H1 (cell line): ENCODE data around the gene CNOT2. TPM values are rescaled to one million over a fixed set of nuclear protein-coding genes. Genes with fewer than 3 reads are reported as not detected.

ENCODE experiments used
- CTCF ChIA-PET: fragments of 300-600 bp; sonication (Branson Sonifier 250); formaldehyde crosslinking; loops from one replicate; lab custom pipeline; 2021; ENCODE audit not compliant: partially characterized antibody; lab: Charles Lee
- POLR2A ChIA-PET: fragments of 300-600 bp; sonication (Branson Sonifier 250); formaldehyde crosslinking; loops from one replicate; lab custom pipeline; 2021; ENCODE audit warnings: inconsistent platforms; ENCODE audit not compliant: partially characterized antibody; lab: Charles Lee
- DNase-seq, 2 experiments: peaks; one replicate each; pipeline versions ENCODE4 v3.0.0 to v3.0.0-alpha.2; 2010 to 2022; ENCODE audit warnings: low spot score in 2 of 2, low read depth in 1 of 2, mixed read lengths in 1 of 2
- FAIRE-seq: peaks from 2 replicates; lab custom pipeline; 2011; peaks lifted over from hg19 to GRCh38; lab: Jason Lieb, UNC
- H2AFZ ChIP-seq: 2 replicates; pipeline ENCODE4 v1.8.1; 2012; ENCODE audit warnings: low read length, inconsistent platforms
- H2AK5ac ChIP-seq: 2 replicates; pipeline ENCODE4 v1.6.1; 2013; ENCODE audit warnings: low read depth, low read length
- H2BK120ac ChIP-seq: replicated peaks from 2 replicates; pipeline ENCODE3; 2013; ENCODE audit warnings: low read depth, low read length, inconsistent platforms
- H2BK12ac ChIP-seq: 2 replicates; pipeline ENCODE4 v1.6.1; 2013; ENCODE audit warnings: low read depth, low read length
- H2BK15ac ChIP-seq: 2 replicates; pipeline ENCODE4 v1.6.1; 2013; ENCODE audit warnings: low read length
- H2BK20ac ChIP-seq: 2 replicates; pipeline ENCODE4 v1.6.1; 2013; ENCODE audit warnings: low read length
- H2BK5ac ChIP-seq: 2 replicates; pipeline ENCODE4 v1.6.1; 2013; ENCODE audit warnings: low read depth, low read length
- H3K14ac ChIP-seq: 2 replicates; pipeline ENCODE4 v1.6.1; 2013; ENCODE audit warnings: inconsistent platforms; ENCODE audit not compliant: insufficient read length
- H3K18ac ChIP-seq: 2 replicates; pipeline ENCODE4 v1.6.1; 2013; ENCODE audit warnings: low read length; ENCODE audit errors: extremely low read depth
- H3K23ac ChIP-seq: 2 replicates; pipeline ENCODE4 v1.6.1; 2013; ENCODE audit warnings: inconsistent platforms; ENCODE audit not compliant: insufficient read length
- H3K23me2 ChIP-seq: 2 replicates; pipeline ENCODE4 v1.6.1; 2013; ENCODE audit warnings: low read depth, low read length
- H3K27ac ChIP-seq: 2 replicates; pipeline ENCODE4 v1.6.1; 2011; ENCODE audit warnings: low read depth, low read length, inconsistent platforms
- H3K27me3 ChIP-seq, 4 experiments: replicated peaks in 1 of 4; 1 replicate in 1 of 4; 2 replicates in 3 of 4; pipeline versions ENCODE4 v1.6.1 to v1.8.1; 2011 to 2013; ENCODE audit warnings: low read length in 3 of 4, mild to moderate bottlenecking in 3 of 4, inconsistent platforms in 2 of 4, mixed read lengths in 2 of 4, moderate library complexity in 1 of 4; ENCODE audit not compliant: control insufficient read depth in 3 of 4, insufficient read depth in 3 of 4; ENCODE audit errors: extremely low read depth in 1 of 4
- H3K36me3 ChIP-seq, 4 experiments: 2 replicates each; pipeline versions ENCODE4 v1.6.1 to v1.8.1; 2011 to 2013; ENCODE audit warnings: mild to moderate bottlenecking in 4 of 4, low read length in 3 of 4, moderate library complexity in 2 of 4, control low read depth in 1 of 4, inconsistent platforms in 1 of 4; ENCODE audit not compliant: insufficient read depth in 4 of 4, control insufficient read depth in 2 of 4
- H3K4ac ChIP-seq: replicated peaks from 2 replicates; pipeline ENCODE3; 2013; ENCODE audit warnings: low read length, low read depth, mixed read lengths, inconsistent platforms; ENCODE audit not compliant: insufficient read length
- H3K4me1 ChIP-seq, 4 experiments: replicated peaks in 1 of 4; 1 replicate in 1 of 4; 2 replicates in 3 of 4; pipeline versions ENCODE4 v1.6.1 to v1.8.1; 2011 to 2013; ENCODE audit warnings: low read length in 3 of 4, inconsistent platforms in 2 of 4, mixed read lengths in 1 of 4; ENCODE audit not compliant: insufficient read depth in 4 of 4, control insufficient read depth in 3 of 4
- H3K4me2 ChIP-seq, 2 experiments: 2 replicates each; pipeline versions ENCODE4 v1.6.1 to v1.8.1; 2011 to 2013; ENCODE audit warnings: low read depth in 2 of 2, low read length in 2 of 2, control low read depth in 1 of 2, inconsistent platforms in 1 of 2, mild to moderate bottlenecking in 1 of 2; ENCODE audit not compliant: insufficient read depth in 1 of 2
- H3K4me3 ChIP-seq, 4 experiments: fragments of 200-600, 300-600 bp in 1 of 4; sonication (generic), shearing (Covaris generic), sonication (Bioruptor Twin) in 1 of 4; 2 replicates each; pipeline versions ENCODE4 v1.5.1 to v1.8.1; 2011 to 2016; ENCODE audit warnings: low read length in 4 of 4, low read depth in 3 of 4, control low read depth in 2 of 4, inconsistent platforms in 2 of 4, mild to moderate bottlenecking in 2 of 4, mixed read lengths in 1 of 4, moderate library complexity in 1 of 4; ENCODE audit not compliant: insufficient read depth in 2 of 4; ENCODE audit errors: extremely low read depth in 1 of 4
- H3K56ac ChIP-seq: replicated peaks from 2 replicates; pipeline ENCODE3; 2013; ENCODE audit warnings: low read depth, mild to moderate bottlenecking, mixed read lengths, low read length, inconsistent platforms; ENCODE audit not compliant: insufficient read length
- H3K79me1 ChIP-seq: 2 replicates; pipeline ENCODE4 v1.6.1; 2013; ENCODE audit warnings: low read depth, low read length, control low read depth
- H3K79me2 ChIP-seq, 2 experiments: 2 replicates each; pipeline versions ENCODE4 v1.6.1 to v1.8.1; 2012 to 2013; ENCODE audit warnings: low read length in 2 of 2, mild to moderate bottlenecking in 2 of 2, inconsistent platforms in 1 of 2; ENCODE audit not compliant: insufficient read depth in 2 of 2, control insufficient read depth in 1 of 2
- H3K9ac ChIP-seq, 4 experiments: replicated peaks in 1 of 4; 1 replicate in 1 of 4; 2 replicates in 3 of 4; pipeline versions ENCODE4 v1.6.1 to v1.8.1; 2011 to 2013; ENCODE audit warnings: low read depth in 3 of 4, low read length in 3 of 4, control low read depth in 2 of 4, mild to moderate bottlenecking in 2 of 4, moderate library complexity in 2 of 4, inconsistent platforms in 1 of 4; ENCODE audit errors: extremely low read depth in 1 of 4
- H3K9me3 ChIP-seq, 2 experiments: 2 replicates each; pipeline versions ENCODE4 v1.6.1 to v1.8.1; 2012 to 2013; ENCODE audit warnings: mild to moderate bottlenecking in 2 of 2, moderate library complexity in 2 of 2, control low read depth in 1 of 2, inconsistent platforms in 1 of 2, low read depth in 1 of 2, low read length in 1 of 2, mixed read lengths in 1 of 2; ENCODE audit not compliant: insufficient read depth in 2 of 2
- H4K20me1 ChIP-seq, 2 experiments: replicated peaks in 1 of 2; 2 replicates each; pipeline versions ENCODE3 to v1.8.1; 2011 to 2013; ENCODE audit warnings: inconsistent platforms in 2 of 2, low read length in 2 of 2, mild to moderate bottlenecking in 1 of 2; ENCODE audit not compliant: insufficient read depth in 2 of 2, control insufficient read depth in 1 of 2
- H4K5ac ChIP-seq: 2 replicates; pipeline ENCODE4 v1.6.1; 2013; ENCODE audit warnings: low read length, low read depth, mixed read lengths, inconsistent platforms; ENCODE audit not compliant: insufficient read length
- H4K8ac ChIP-seq: 2 replicates; pipeline ENCODE4 v1.8.0; 2013; ENCODE audit warnings: mild to moderate bottlenecking, moderate library complexity, low read length, inconsistent platforms; ENCODE audit not compliant: insufficient read depth; ENCODE audit errors: extremely low read depth
- H4K91ac ChIP-seq: replicated peaks from 2 replicates; pipeline ENCODE3; 2013; ENCODE audit warnings: low read length, mixed read lengths, inconsistent platforms; ENCODE audit not compliant: insufficient read length
- ASH2L ChIP-seq: fragments of 200-600, 300-600 bp; sonication (generic); IDR thresholded peaks from one replicate; pipeline ENCODE4 v1.7.1; 2017; ENCODE audit warnings: low read length
- BACH1 ChIP-seq: IDR thresholded peaks from 2 replicates; pipeline ENCODE4 v1.6.1; 2012; ENCODE audit warnings: low read length, improper control_type of control experiment
- CHD1 ChIP-seq: IDR thresholded peaks from 2 replicates; pipeline ENCODE4 v1.6.1; 2012; ENCODE audit warnings: low read depth, low read length, improper control_type of control experiment
- CREB1 ChIP-seq: IDR thresholded peaks from 2 replicates; pipeline ENCODE4 v1.6.1; 2012; ENCODE audit warnings: inconsistent platforms
- HDAC6 ChIP-seq: IDR thresholded peaks from one replicate; pipeline ENCODE4 v1.7.1; 2012; ENCODE audit warnings: low read depth, mild to moderate bottlenecking, inconsistent platforms, low read length, moderate library complexity
- JUND ChIP-seq: IDR thresholded peaks from 2 replicates; pipeline ENCODE4 v1.6.1; 2011; ENCODE audit warnings: mild to moderate bottlenecking, improper control_type of control experiment, low read length
- NRF1 ChIP-seq: IDR thresholded peaks from 2 replicates; pipeline ENCODE4 v1.6.1; 2011; ENCODE audit warnings: mild to moderate bottlenecking, low read depth, low read length, improper control_type of control experiment
- SIN3A ChIP-seq, 2 experiments: IDR thresholded peaks in 1 of 2; conservative IDR thresholded peaks in 1 of 2; 2 replicates each; pipeline ENCODE4 v1.6.1; 2011 to 2012; ENCODE audit warnings: low read length in 2 of 2, improper control_type of control experiment in 1 of 2, low read depth in 1 of 2, mild to moderate bottlenecking in 1 of 2
- WGBS, 2 experiments: shearing (Covaris generic) in 1 of 2; methylation state at CpG; one replicate each; pipeline versions ENCODE4 v1.1.6 to v1.1.7; 2013 to 2015; ENCODE audit warnings: low lambda C conversion rate in 2 of 2, mixed read lengths in 2 of 2, inconsistent platforms in 1 of 2, low coverage in 1 of 2, missing lambda C conversion rate in 1 of 2; ENCODE audit not compliant: insufficient replicate concordance in 2 of 2, insufficient coverage in 1 of 2, insufficient read length in 1 of 2; ENCODE audit errors: extremely low coverage in 1 of 2, missing lambda C conversion rate in 1 of 2; 5-methylcytosine and 5-hydroxymethylcytosine counted together
- polyA plus RNA-seq, 7 experiments: library from polyadenylated mRNA; depleted of rRNA in 3 of 7; stranded (reverse) in 5 of 7; unstranded in 2 of 7; fragments of >200 nt in 5 of 7; fragments of 200-250 nt in 2 of 7; gene quantifications; 1 replicate in 5 of 7; 2 replicates in 1 of 7; 4 replicates in 1 of 7; pipeline versions ENCODE4 v1.2.1 to v1.2.3, GENCODE V29; 2011 to 2013; ENCODE audit warnings: missing spikeins in 2 of 7, mixed read lengths in 2 of 7
- total RNA-seq: library from RNA; stranded (reverse); fragmentation: NEBNext Ultra II Directional; extraction: Animal tissue kit (Norgen Biotek cat#: 25700); gene quantifications from 2 replicates; pipeline ENCODE4 v1.2.1, GENCODE V29; 2021

The CNOT2 gene
- total and polyA plus RNA-seq, 2 of the 8 experiments (the other 6 are each of a cell fraction or from before 2014, with no cell fraction given) = 61.2 to 64.8 TPM

DNA sequence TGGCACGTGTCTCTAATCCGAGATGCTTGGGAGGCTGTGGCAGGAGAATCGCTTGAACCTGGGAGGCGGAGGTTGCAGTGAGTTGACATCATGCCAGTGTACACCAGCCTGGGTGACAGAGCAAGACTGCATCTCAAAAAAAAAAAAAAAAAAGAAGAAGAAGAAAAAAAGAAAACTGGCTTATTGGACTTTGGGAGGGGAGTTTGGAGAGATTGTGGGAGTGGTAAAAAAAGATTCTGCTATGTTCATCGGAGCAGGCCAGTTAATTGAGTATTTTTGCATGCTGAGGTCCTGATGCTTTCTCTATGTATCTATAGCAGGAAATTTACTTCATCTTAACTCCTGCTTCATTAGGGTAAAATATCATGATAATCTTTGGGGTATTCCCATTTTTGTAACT is 11.6 kb downstream of the CNOT2 start:
- Histone ChIP-seq H3K27ac (no peak overlapping the region), H2AFZ (no peak overlapping the region), H3K4ac (no peak overlapping the region), H3K79me1 (no peaks in the 10 kb centered on the region; the same call in 1 of the 2 replicates), H4K20me1 (peaks cover 0 to 13% of the 10 kb centered on the region in 2 experiments), H3K18ac (no peak overlapping the region), H3K9me3 (no peaks in the 10 kb centered on the region), H3K23me2 (no peaks in the 10 kb centered on the region), H3K79me2 (peaks cover 0 to 97% of the 10 kb centered on the region in 2 experiments; a peak in 3 of 4 replicates), H3K4me2 (no peak overlapping the region), H2BK5ac (no peak overlapping the region), H4K5ac (no peak overlapping the region), H2BK120ac (no peak overlapping the region), H3K56ac (no peak overlapping the region), H4K91ac (no peak overlapping the region)
- no peak for DNase-seq
- WGBS, 2 experiments = 89% methylated on average over 5 of the region's 5 CpGs; no CpG with 5 or more reads in 1 of the 2 experiments
- TF ChIP-seq CREB1 (no peak), SIN3A (conservative IDR thresholded peaks at IDR 0.05 in 1 of 2, IDR thresholded peaks at IDR 0.05 in 1 of 2; ENCODE audit: low read depth in 1 of 2, low read length in 2 of 2) (no peak), HDAC6 (no peak), JUND (no peak), NRF1 (no peak), ASH2L (no peak), CHD1 (no peak), BACH1 (no peak)
- TF ChIP-seq, all 59 proteins: peak for 0
- Histone ChIP-seq H2BK12ac (no peak overlapping the region), H3K27me3 (no peaks in the 10 kb centered on the region), H3K36me3 (no peaks in the 10 kb centered on the region), H2AK5ac (no peak overlapping the region), H2BK20ac (no peak overlapping the region), H3K4me3 (no peak overlapping the region), H3K23ac (no peak overlapping the region), H3K4me1 (peaks cover 0 to 6% (median 2%) of the 10 kb centered on the region in 4 experiments; a peak in 2 of 7 replicates), H4K8ac (no peak overlapping the region), H3K9ac (no peak overlapping the region), H3K14ac (no peak overlapping the region), H2BK15ac (no peak overlapping the region)
- POLR2A ChIA-PET = interaction anchor here (1.4 kb wide), 1 partner anchor 11 kb away, joined by 9 read pairs; no protein-coding TSS in a partner anchor
- no peak for FAIRE-seq
- CTCF ChIA-PET = no interaction called here
